Measurements from ENCODE around the gene ABCF3. TPM values are rescaled to one million over a fixed set of nuclear protein-coding genes. Genes with fewer than 3 reads are reported as not detected.

ABCF3 gene
- total RNA-seq, 1 experiment from 2014 or later, result 52.1 TPM

DNA sequence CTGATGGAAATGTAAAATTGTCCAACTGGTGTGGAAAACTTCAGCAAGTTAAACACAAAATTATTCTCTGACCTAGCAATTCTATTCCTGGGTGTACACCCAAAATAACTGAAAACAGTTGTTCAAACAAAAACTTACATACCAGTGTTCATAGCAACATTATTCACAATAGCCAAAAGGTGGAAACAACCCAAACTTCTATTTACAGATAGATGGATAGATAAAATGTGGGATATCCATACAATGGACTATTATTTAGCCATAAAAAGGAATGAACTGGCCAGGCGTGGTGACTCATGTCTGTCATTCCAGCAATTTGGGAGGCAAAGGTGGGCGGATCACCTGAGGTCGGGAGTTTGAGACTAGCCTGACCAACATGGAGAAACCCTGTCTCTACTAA lies 36.5 kb downstream of the ABCF3 start:
- in situ Hi-C loops (cut with HindIII; ENCODE audit: low pct_unique_long_range_greater_than_20kb, low sequenced_read_pairs), result no loop called here
- DNase-seq (ENCODE audit: low read depth), result no peak

DNA sequence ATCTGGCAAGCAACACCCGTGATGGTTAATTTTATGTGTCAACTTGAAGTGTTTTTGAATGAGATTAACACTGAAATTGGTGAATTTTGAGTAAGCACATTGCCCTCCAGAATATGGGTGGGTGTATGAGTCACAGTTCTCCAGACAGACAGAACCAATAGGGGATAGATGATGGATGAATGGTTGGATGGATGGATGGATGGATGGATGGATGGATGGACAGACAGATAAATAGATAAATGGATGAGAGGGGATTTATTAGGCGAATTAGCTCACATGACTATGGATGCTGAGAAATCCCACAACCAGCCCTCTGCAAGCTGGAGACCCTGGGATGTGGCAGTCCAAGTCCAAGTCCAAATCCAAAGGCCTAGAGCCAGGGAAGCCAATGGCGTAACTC lies 37.9 kb downstream of the ABCF3 start:
- in situ Hi-C loops (cut with HindIII; ENCODE audit: low pct_unique_long_range_greater_than_20kb, low sequenced_read_pairs), result no loop called here

DNA sequence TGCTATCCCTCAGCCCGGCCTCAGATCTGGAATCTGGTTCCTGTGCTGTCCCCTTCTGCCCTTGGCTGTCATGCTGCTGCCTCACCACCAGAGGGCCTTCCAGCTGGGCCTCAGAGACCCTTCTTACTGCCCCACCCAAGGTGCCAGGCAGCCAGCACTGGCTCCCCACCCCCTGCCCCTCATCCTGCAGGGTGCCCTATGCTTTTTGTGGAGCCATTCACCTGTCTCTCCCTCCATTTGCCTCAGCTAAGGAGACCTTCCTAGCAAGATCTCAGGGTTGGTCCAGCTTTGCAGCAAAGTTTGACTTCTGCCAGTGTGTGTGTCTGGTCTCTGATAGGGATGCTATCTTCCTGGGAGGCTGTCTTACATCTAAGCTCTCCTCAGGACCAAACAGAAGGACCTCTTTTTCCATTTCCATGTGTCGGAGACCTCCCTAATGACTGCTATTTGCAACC lies 41.5 kb downstream of the ABCF3 start:
- no peak for DNase-seq (ENCODE audit: low read depth)
- in situ Hi-C loops (cut with HindIII; ENCODE audit: low pct_unique_long_range_greater_than_20kb, low sequenced_read_pairs), result no loop called here

More for the DNA sequence above, 37.9 kb downstream of the ABCF3 start:
- no peak for DNase-seq (ENCODE audit: low read depth)

DNA sequence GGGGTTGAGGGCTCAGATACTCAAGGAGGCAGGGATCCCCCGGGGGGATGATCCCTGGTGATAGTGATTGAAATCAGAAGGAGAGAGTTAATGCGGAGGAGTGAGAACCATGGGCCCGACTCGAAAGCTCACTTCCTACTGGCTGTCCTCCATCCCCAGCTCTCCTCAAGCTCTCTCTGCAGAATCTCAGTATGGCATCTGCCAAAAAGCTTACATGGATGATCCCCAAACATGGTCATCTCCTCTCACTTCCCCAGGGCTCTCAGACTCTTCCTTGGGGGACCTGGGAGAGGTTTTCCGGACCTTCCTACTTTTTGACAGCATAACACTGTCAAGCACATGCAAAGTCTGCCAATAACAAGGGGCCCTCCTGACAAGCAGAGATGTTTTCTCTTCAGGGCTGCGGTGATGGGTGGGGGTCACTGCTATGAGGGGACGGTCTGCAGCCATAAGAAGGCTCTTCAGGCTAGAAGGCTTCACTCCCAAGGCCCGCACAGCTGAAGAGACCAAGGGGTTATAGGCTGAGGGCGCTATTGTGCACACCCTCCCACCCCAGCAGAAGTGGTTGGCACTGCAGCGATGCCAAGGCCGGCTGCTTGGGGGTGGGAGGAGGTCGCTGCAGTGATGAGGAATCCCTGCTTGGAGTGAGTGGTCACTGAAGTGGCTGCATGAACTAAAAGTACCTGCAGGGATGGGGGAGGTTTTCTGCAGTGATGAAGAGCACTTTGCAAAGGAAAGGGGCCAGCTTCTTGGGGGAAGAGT lies 42.6 kb downstream of the ABCF3 start:
- DNase-seq (ENCODE audit: low read depth), result no peak
- in situ Hi-C loops (cut with HindIII; ENCODE audit: low pct_unique_long_range_greater_than_20kb, low sequenced_read_pairs), result no loop called here

DNA sequence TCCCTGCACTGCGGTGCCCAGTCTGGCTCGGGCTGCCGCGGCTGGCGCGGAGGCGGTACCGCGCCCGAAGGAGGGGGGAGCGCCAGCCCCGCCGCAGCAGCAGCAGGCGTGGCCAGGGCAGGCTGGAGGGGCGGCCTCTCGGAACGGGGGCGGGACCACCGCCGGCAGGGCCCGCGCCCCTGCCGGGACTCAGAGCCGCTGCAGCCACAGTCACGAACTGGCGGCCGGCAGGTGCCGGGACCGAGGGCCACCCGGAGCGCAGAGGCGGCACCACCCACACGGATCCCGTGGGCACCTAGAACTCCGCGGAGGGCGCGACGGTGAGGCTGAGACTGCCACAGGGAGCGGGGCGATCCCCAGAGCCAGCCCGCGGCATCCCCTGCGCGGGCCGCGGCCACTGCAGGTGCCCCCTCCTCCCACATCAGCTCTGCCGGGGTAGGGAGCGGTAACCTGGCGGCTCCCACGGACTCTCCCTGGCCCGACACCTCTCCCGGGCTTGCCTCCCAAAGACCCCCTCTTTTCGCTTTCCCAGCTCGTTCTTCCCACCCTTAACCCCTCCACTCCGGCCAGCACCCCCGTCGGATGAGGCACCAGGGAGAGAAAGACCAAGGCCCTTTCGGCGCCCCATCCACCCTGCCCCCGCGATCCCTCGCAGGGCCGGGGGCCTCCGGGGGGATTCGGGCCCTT lies 43.5 kb downstream of the ABCF3 start, which contains the start of gene VWA5B2:
TSS of gene VWA5B2 (plus strand) at position 192 of the 687 bp plus-strand sequence. CDS start 944 bp downstream, outside the sequence.
- DNase-seq (ENCODE audit: low read depth), result peak; percentile 78
- in situ Hi-C loops (cut with HindIII; ENCODE audit: low pct_unique_long_range_greater_than_20kb, low sequenced_read_pairs), result no loop called here

DNA sequence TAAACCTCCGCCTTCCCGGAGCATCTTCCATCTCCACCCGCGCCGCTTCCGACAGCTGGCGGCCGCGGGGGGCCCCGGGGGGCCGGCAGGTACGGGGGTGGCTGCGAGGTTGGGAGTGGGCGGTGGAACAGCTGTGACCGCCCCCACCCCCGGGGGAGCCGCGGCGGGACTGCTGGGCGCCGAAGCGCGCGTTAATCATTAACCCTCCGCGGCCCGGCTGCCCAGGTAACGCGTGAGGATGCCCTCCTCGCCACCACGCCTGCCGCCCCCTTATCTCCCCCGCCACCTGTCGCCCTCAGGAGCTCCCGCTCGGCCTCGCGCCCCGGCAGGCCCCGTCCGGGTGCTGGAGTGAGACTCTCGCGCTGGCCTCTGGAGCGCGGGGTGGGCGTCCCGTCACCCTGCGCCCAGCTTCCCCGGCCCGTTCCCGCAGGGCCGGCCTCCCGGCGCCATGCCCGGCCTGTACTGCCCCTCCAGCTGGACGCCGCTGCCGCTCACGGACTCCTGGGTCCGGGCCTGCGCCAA lies 44.1 kb downstream of the ABCF3 start:
- in situ Hi-C loops (cut with HindIII; ENCODE audit: low pct_unique_long_range_greater_than_20kb, low sequenced_read_pairs), result no loop called here
- DNase-seq (ENCODE audit: low read depth), result no peak

DNA sequence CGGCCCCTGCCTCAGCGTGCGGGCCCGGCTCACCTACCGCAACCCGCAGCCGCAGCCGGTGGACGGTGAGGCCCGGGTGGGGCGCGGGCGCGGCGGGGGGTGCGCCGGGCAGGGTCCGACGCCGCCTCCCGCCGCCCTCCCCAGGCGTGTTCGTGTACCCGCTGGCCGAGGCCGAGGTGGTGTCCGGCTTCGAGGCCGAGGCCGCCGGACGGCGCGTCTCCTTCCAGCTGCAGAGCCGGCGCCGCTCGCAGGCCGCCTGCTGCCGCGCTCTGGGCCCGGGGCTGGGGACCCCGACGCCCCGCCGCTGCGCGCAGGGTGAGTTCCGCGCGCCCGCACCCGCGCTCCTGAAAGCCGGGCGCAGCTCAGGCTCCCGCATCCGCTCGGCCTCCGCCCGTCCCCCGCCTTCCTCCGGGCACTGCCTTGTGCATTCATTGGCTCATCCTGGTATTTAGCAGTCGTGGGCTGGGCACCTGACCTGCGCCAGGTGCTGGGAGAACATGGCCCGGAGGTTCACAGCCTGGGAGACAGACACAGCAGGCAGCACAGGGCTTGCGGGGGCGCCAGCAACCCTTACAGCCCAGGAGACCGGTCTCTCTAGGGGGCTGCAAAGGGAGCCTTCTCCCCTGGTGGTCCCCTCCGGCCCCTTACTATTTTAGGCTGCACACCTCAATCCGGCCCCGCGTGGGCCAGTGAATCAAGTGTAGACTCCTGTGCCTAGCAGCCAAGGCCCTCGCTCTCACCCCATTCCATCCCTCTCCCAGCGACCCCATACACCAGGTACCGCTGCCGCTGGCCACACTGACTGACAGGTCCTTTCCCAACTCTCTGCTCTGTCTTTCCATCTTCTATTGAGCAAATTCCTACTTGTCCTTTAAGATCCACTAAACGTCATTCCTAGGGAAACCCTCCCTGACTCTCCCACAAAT lies 44.9 kb downstream of the ABCF3 start:
- no peak for DNase-seq (ENCODE audit: low read depth)
- in situ Hi-C loops (cut with HindIII; ENCODE audit: low pct_unique_long_range_greater_than_20kb, low sequenced_read_pairs), result no loop called here

DNA sequence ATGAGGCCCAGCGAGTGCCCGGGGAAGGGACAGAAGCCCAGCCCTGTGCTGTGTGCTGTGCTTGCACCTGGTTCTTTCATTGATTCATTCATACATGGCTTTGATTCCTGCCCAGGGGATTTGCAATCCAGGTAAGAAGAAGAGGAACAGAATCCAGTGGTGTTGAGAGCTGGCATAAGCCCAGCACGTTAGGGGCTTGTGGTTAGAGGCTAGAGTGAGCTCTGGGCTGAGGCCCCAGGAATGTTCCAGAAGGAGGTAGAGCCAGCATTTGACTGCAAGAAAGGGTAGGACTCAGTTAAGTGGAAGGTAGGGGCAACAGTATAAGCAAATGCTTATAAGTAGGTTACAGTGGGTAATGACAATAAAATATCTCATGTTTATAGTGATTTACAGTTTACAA lies 45.7 kb downstream of the ABCF3 start:
- no peak for DNase-seq (ENCODE audit: low read depth)
- in situ Hi-C loops (cut with HindIII; ENCODE audit: low pct_unique_long_range_greater_than_20kb, low sequenced_read_pairs), result no loop called here

DNA sequence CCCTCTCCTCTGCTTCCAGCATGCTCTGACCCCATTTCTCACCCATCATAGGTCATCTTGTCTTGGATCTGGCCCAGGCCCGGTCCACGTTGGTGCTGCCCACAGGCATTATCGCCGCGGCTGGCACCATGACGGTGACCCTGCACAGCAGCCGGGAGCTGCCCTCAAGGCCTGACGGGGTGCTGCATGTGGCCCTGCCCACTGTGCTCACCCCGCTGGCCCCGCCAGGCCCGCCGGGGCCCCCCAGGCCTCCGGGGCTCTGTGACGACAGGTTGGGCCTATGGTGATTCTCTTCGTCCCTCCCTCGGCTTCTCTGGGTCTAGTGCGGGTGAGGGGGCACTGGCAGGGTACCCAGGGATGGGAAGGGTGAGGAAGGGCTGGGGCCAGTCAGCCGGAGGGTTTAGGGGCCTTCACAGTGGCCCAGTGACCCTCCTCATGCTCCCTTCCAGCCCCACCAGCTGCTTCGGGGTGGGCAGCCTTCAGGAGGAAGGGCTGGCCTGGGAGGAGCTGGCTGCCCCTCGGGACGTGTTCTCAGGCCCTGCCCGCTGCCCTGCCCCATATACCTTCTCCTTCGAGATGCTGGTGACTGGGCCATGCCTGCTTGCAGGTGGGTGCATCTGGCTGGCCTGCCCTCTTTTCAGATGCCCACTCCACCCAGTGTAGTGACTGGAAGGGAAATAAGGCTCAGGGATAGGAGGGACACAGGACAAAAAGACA lies 47.3 kb downstream of the ABCF3 start:
- in situ Hi-C loops (cut with HindIII; ENCODE audit: low pct_unique_long_range_greater_than_20kb, low sequenced_read_pairs), result no loop called here
- DNase-seq (ENCODE audit: low read depth), result no peak

DNA sequence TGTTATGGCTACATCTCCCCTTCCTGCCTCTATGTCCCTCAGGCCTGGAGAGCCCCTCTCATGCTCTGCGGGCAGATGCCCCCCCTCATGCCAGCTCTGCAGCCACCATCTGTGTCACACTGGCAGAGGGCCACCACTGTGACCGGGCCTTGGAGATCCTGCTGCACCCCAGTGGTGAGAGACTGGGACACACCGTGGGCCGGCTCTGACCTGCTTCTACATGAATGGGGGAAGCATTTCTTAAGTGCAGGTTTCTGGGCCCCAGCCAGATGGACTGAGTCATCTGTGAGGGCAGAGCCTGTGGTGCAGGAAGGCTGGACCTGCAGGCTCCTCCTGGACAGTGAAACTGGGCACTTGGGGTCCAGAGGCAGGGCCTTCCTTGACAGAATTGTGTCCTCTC lies 48.2 kb downstream of the ABCF3 start:
- in situ Hi-C loops (cut with HindIII; ENCODE audit: low pct_unique_long_range_greater_than_20kb, low sequenced_read_pairs), result no loop called here
- DNase-seq (ENCODE audit: low read depth), result peak; percentile 83

DNA sequence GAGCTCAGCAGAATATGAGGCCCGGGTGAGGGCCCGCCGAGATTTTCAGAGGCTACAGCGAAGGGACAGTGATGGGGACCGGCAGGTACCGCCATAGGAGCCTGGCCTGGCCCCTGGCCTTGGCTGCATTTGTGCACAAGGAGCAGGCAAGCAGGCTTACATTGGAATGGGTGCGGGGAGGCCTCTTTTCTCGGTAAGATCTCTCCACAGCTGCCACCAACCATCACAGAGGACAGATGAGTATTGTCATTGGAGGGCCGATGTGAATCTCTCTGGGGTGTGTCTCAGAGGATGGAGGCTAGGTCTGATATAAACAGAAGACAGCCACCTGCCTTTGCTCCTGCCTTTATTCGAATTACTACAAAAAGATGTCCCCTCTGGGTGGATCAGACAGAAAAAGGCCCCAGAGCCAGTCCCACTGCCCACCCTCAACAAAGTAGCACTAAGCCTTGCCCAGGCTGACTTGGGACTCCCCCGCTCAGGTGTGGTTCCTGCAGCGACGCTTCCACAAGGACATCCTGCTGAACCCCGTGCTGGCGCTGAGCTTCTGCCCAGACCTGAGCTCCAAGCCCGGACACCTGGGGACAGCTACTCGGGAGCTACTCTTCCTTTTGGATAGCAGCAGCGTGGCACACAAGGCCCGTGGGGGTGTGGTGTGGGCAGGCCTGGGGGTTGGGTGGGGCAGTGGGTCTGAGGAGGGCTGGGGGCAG lies 48.8 kb downstream of the ABCF3 start:
- DNase-seq (ENCODE audit: low read depth), result no peak
- in situ Hi-C loops (cut with HindIII; ENCODE audit: low pct_unique_long_range_greater_than_20kb, low sequenced_read_pairs), result no loop called here

DNA sequence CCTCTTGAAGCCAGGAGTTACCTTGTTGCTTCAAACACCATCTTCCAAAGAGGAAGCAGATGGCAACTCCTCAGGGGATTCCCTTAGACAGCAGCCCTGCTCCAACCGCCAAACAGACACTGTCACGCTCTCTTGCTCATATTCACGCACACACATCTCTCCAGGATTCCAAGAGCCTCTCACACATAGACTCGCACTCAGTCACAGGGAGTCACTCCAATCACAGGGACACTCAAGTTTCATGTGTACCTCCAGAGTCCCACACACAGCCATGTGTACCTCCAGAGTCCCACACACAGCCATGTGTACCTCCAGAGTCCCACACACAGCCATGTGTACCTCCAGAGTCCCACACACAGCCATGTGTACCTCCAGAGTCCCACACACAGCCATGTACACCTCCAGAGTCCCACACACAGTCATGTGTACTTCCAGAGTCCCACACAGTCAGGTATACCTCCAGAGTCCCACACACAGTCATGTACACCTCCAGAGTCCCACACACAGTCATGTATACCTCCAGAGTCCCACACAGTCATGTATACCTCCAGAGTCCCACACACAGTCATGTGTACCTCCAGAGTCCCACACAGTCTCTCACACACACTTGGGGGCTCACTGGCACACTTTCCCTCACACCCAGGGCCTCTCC lies 49.5 kb downstream of the ABCF3 start:
- in situ Hi-C loops (cut with HindIII; ENCODE audit: low pct_unique_long_range_greater_than_20kb, low sequenced_read_pairs), result no loop called here
- DNase-seq (ENCODE audit: low read depth), result peak; percentile 27

DNA sequence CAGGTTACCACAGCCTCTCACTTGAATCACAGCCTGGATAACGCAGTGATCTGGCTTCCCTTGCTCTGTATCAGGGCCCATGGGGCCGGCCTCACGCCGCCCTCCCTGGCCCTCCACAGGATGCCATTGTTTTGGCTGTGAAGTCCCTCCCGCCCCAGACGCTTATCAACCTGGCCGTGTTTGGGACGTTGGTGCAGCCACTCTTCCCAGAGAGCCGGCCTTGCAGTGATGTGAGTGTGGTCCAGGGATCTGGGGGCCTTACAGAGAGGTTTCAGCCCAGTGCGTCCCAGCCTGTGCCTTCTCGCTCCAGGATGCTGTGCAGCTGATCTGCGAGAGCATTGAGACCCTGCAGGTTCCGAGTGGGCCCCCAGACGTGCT lies 50.0 kb downstream of the ABCF3 start:
- in situ Hi-C loops (cut with HindIII; ENCODE audit: low pct_unique_long_range_greater_than_20kb, low sequenced_read_pairs), result no loop called here
- no peak for DNase-seq (ENCODE audit: low read depth)

DNA sequence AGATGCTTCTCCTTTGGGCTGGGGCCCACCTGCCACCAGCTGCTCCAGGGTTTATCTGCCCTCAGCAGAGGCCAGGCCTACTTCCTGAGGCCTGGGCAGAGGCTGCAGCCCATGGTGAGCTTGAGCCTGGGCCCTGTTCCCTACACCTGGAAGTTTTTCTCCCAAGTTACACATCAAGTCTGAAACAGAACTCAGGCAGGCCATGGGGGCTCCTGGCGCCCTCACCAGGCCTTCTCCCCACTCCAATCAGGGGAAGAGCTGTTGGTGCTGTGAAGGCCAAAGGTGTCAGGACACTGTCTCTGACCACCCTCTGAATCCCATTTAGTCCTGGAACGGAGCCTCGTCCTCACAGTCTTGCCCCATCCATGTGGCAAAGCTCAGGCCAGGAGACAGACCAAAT lies 50.6 kb downstream of the ABCF3 start:
- in situ Hi-C loops (cut with HindIII; ENCODE audit: low pct_unique_long_range_greater_than_20kb, low sequenced_read_pairs), result no loop called here
- no peak for DNase-seq (ENCODE audit: low read depth)

DNA sequence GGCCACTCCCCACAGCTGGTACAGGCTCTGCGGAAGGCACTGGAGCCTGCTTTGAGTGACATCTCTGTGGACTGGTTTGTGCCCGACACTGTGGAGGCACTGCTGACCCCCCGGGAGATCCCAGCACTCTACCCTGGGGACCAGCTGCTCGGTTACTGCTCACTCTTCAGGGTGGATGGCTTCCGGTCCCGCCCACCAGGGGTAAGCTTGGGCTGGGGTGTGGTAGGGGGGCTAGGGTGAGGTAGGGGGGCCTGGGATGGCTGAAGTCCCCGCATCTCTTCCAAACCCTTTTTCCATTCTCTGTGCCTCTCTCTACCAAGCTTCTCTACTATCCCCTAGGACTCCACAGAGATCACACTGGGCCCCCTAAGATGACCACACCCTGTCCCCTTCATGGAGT lies 51.2 kb downstream of the ABCF3 start:
- DNase-seq (ENCODE audit: low read depth), result no peak
- in situ Hi-C loops (cut with HindIII; ENCODE audit: low pct_unique_long_range_greater_than_20kb, low sequenced_read_pairs), result no loop called here

DNA sequence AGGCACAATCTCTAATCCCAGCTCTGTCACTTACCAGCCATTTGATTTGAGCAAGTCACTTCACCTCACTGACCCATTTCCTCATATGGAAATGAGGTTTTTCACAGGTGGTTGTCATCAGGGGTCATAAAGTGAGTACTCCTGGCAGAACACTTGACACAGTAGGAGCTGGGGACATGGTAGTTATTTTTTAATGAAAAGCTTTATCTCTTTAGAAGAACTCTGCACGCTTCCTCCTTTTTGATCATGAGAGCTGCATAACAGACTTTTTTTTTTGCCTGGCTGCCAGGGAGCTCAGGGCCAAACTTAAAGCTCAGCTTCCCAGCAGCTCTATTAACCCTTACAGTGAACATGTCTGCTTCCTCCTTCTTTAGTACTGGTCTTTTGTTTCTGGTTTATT lies 51.8 kb downstream of the ABCF3 start:
- in situ Hi-C loops (cut with HindIII; ENCODE audit: low pct_unique_long_range_greater_than_20kb, low sequenced_read_pairs), result no loop called here
- no peak for DNase-seq (ENCODE audit: low read depth)

DNA sequence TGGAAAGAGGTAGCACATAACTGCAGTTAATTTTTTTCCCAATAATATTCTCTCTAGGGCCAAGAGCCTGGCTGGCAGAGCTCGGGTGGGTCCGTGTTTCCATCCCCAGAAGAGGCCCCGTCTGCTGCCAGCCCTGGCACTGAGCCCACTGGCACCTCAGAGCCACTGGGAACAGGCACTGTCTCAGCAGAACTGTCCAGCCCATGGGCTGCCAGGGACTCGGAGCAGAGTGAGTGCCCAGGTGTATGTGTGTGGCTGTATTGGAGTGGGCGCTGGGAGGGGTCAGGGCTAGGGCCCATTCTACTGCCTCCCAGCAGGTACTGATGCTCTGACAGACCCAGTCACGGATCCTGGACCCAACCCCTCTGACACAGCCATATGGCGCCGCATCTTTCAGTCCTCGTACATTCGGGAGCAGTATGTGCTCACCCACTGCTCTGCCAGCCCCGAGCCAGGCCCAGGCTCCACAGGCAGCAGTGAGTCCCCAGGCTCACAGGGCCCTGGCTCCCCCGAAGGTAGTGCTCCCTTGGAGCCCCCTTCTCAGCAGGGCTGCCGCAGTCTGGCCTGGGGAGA lies 52.3 kb downstream of the ABCF3 start:
- in situ Hi-C loops (cut with HindIII; ENCODE audit: low pct_unique_long_range_greater_than_20kb, low sequenced_read_pairs), result no loop called here
- no peak for DNase-seq (ENCODE audit: low read depth)

Measured in Caki2 (cell line).